Measurements from ENCODE around the gene TMEM168.

The TMEM168 gene

DNA sequence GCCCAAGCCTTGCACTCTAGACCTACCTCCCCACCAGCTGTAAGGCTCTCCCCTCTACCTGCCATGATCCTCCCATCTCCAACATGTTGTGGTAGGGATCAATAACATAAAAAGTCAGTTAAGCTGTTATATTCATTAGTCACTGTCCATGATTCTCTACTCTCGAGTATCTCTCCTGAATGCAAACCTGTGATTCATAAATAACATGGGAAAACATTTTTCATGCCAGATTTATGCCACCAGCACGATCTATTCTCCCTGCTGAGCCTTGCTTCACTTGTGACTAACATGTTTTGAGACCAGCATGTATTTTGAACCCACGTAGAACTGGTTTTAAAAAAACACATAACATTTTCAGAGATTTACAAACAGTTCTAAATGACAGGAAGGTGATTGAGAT lies 30.3 kb downstream of the TMEM168 start:
- Histone ChIP-seq H3K4me3 (ENCODE audit: insufficient read length, low read depth) (no peak overlapping the region), H3K36me3 (ENCODE audit: insufficient read depth, insufficient read length, low read length) (no peaks in the 10 kb centered on the region), H3K27me3 (ENCODE audit: insufficient read depth, insufficient read length) (no peaks in the 10 kb centered on the region), H3K9ac (ENCODE audit: insufficient read length, low read depth) (no peak overlapping the region), H3K4me1 (ENCODE audit: insufficient read depth, insufficient read length) (no peaks in the 10 kb centered on the region), H3K9me3 (ENCODE audit: insufficient read depth, low read length) (no peaks in the 10 kb centered on the region)
- no peak for DNase-seq (ENCODE audit: low read depth, low spot score)
- TF ChIP-seq YY1 (IDR thresholded peaks at IDR 0.05; ENCODE audit: insufficient read depth, insufficient read length) (no peak), ZNF274 (IDR thresholded peaks at IDR 0.05; ENCODE audit: low read depth, low read length) (no peak), SUZ12 (IDR thresholded peaks at IDR 0.05; ENCODE audit: extremely low read depth, insufficient read depth, insufficient read length) (no peak)

DNA sequence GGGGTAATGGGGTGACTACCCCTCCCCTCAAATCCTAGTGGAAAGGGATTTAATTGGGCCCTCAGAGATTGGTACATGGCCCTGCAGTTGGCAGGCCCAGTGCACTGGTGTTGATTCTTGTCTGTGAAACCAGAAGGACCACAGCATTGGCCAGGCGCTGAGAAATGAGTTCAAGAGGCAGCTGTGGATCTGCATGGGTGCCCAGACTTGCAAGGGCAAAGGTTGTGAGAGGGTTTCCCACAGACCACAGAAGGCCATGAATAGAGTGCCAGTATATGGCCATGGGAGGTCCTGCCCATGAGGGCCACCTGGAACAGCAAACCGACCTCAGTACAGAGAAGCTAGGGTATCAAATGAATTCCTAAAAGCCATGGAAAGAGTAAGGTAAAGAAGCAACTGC lies 32.9 kb downstream of the TMEM168 start:
- TF ChIP-seq YY1 (IDR thresholded peaks at IDR 0.05; ENCODE audit: insufficient read depth, insufficient read length) (no peak), ZNF274 (IDR thresholded peaks at IDR 0.05; ENCODE audit: low read depth, low read length) (no peak), SUZ12 (IDR thresholded peaks at IDR 0.05; ENCODE audit: extremely low read depth, insufficient read depth, insufficient read length) (no peak)

GRCh38 chr7:112753298-112753697 lies 36.9 kb downstream of the TMEM168 start:
- no peak overlapping the region for H3K4me3 ChIP-seq (ENCODE audit: insufficient read length, low read depth)
- no peak for DNase-seq (ENCODE audit: low read depth, low spot score)
- no peak overlapping the region for H3K9ac ChIP-seq (ENCODE audit: insufficient read length, low read depth)
- TF ChIP-seq ZNF274 (IDR thresholded peaks at IDR 0.05; ENCODE audit: low read depth, low read length) = no peak
- TF ChIP-seq YY1 (IDR thresholded peaks at IDR 0.05; ENCODE audit: insufficient read depth, insufficient read length) = no peak
- TF ChIP-seq SUZ12 (IDR thresholded peaks at IDR 0.05; ENCODE audit: extremely low read depth, insufficient read depth, insufficient read length) = no peak
- no peaks in the 10 kb centered on the region for H3K36me3 ChIP-seq (ENCODE audit: insufficient read depth, insufficient read length, low read length)
- H3K9me3 ChIP-seq (ENCODE audit: insufficient read depth, low read length) = no peaks in the 10 kb centered on the region
- H3K27me3 ChIP-seq (ENCODE audit: insufficient read depth, insufficient read length) = no peaks in the 10 kb centered on the region
- H3K4me1 ChIP-seq (ENCODE audit: insufficient read depth, insufficient read length) = no peaks in the 10 kb centered on the region

More for the DNA sequence above, 32.9 kb downstream of the TMEM168 start:
- no peak overlapping the region for H3K9ac ChIP-seq (ENCODE audit: insufficient read length, low read depth)
- H3K9me3 ChIP-seq (ENCODE audit: insufficient read depth, low read length) = no peaks in the 10 kb centered on the region
- H3K27me3 ChIP-seq (ENCODE audit: insufficient read depth, insufficient read length) = no peaks in the 10 kb centered on the region
- H3K4me3 ChIP-seq (ENCODE audit: insufficient read length, low read depth) = no peak overlapping the region
- H3K36me3 ChIP-seq (ENCODE audit: insufficient read depth, insufficient read length, low read length) = no peaks in the 10 kb centered on the region
- H3K4me1 ChIP-seq (ENCODE audit: insufficient read depth, insufficient read length) = no peaks in the 10 kb centered on the region
- no peak for DNase-seq (ENCODE audit: low read depth, low spot score)

DNA sequence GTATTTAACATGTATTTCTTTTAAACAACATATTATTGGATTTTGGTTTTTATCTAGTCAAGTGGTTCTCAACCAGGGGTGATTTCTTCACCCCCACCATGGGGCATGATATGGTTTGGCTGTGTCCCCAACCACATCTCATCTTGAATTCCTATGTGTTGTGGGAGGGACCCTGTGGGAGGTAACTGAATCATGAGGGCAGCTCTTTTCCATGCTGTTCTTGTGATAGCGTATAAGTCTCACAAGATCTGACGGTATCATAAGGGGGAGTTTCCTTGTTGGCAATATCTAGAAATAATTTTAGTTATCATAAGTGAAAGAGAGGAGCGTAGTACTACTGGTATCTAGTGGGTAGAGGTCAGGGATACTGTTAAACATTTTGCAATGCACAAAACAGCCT lies 37.6 kb downstream of the TMEM168 start:
- Histone ChIP-seq H3K27me3 (ENCODE audit: insufficient read depth, insufficient read length) (no peaks in the 10 kb centered on the region), H3K4me3 (ENCODE audit: insufficient read length, low read depth) (no peak overlapping the region)

DNA sequence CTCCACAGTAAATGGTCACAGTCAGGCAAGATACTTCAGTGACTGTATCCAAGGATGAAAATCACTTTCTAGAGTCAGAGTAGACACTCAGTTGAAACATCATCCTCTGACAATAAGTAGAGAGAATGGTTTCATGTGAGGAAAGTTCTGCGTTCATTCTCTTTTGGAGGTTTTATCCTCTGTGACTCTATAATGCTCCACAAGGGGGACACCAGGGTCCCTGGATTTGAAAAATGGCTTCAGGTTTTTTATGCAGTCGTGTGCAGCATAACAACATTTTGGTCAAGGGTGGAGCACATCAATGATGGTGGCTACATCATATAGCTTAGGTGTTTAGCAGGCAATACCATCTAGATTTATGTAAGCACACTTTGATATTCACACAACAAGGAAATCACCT lies 40.4 kb downstream of the TMEM168 start:
- no peak for DNase-seq (ENCODE audit: low read depth, low spot score)
- Histone ChIP-seq H3K36me3 (ENCODE audit: insufficient read depth, insufficient read length, low read length) (no peaks in the 10 kb centered on the region), H3K4me1 (ENCODE audit: insufficient read depth, insufficient read length) (no peaks in the 10 kb centered on the region), H3K9me3 (ENCODE audit: insufficient read depth, low read length) (no peaks in the 10 kb centered on the region), H3K27me3 (ENCODE audit: insufficient read depth, insufficient read length) (no peaks in the 10 kb centered on the region), H3K4me3 (ENCODE audit: insufficient read length, low read depth) (no peak overlapping the region), H3K9ac (ENCODE audit: insufficient read length, low read depth) (no peak overlapping the region)
- TF ChIP-seq SUZ12 (IDR thresholded peaks at IDR 0.05; ENCODE audit: extremely low read depth, insufficient read depth, insufficient read length) = no peak
- no peak for TF ChIP-seq YY1 (IDR thresholded peaks at IDR 0.05; ENCODE audit: insufficient read depth, insufficient read length)
- TF ChIP-seq ZNF274 (IDR thresholded peaks at IDR 0.05; ENCODE audit: low read depth, low read length) = no peak

More for the DNA sequence above, 37.6 kb downstream of the TMEM168 start:
- Histone ChIP-seq H3K36me3 (ENCODE audit: insufficient read depth, insufficient read length, low read length) (no peaks in the 10 kb centered on the region), H3K4me1 (ENCODE audit: insufficient read depth, insufficient read length) (no peaks in the 10 kb centered on the region), H3K9ac (ENCODE audit: insufficient read length, low read depth) (no peak overlapping the region), H3K9me3 (ENCODE audit: insufficient read depth, low read length) (no peaks in the 10 kb centered on the region)
- TF ChIP-seq SUZ12 (IDR thresholded peaks at IDR 0.05; ENCODE audit: extremely low read depth, insufficient read depth, insufficient read length) (no peak), YY1 (IDR thresholded peaks at IDR 0.05; ENCODE audit: insufficient read depth, insufficient read length) (no peak), ZNF274 (IDR thresholded peaks at IDR 0.05; ENCODE audit: low read depth, low read length) (no peak)
- DNase-seq (ENCODE audit: low read depth, low spot score) = no peak

DNA sequence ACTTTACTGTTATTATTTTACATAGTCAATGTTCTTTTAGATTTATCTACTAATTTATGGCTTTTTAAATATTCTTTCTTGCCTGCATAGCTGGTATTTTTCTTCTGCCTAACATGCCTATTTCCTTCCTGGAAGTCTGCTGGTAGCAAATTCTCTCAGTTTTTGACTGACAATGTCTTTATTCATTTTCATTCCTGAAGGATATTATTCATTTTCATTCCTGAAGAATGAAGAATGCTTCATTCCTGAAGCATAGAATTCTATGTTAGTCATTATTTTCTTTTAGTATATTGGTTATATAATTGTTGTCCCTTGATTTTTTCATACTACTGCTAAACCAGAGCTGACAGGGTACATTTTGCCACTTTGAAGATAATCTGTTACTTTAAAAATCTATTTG lies 41.8 kb downstream of the TMEM168 start:
- Histone ChIP-seq H3K4me3 (ENCODE audit: insufficient read length, low read depth) (no peak overlapping the region), H3K4me1 (ENCODE audit: insufficient read depth, insufficient read length) (no peaks in the 10 kb centered on the region), H3K9ac (ENCODE audit: insufficient read length, low read depth) (no peak overlapping the region), H3K9me3 (ENCODE audit: insufficient read depth, low read length) (no peaks in the 10 kb centered on the region), H3K36me3 (ENCODE audit: insufficient read depth, insufficient read length, low read length) (no peaks in the 10 kb centered on the region), H3K27me3 (ENCODE audit: insufficient read depth, insufficient read length) (no peaks in the 10 kb centered on the region)
- TF ChIP-seq YY1 (IDR thresholded peaks at IDR 0.05; ENCODE audit: insufficient read depth, insufficient read length) (no peak), ZNF274 (IDR thresholded peaks at IDR 0.05; ENCODE audit: low read depth, low read length) (no peak), SUZ12 (IDR thresholded peaks at IDR 0.05; ENCODE audit: extremely low read depth, insufficient read depth, insufficient read length) (no peak)
- no peak for DNase-seq (ENCODE audit: low read depth, low spot score)

- Histone ChIP-seq H3K4me3 (ENCODE audit: insufficient read length, low read depth) (no peak overlapping the region), H3K36me3 (ENCODE audit: insufficient read depth, insufficient read length, low read length) (no peaks in the 10 kb centered on the region), H3K4me1 (ENCODE audit: insufficient read depth, insufficient read length) (no peaks in the 10 kb centered on the region), H3K9ac (ENCODE audit: insufficient read length, low read depth) (no peak overlapping the region), H3K27me3 (ENCODE audit: insufficient read depth, insufficient read length) (no peaks in the 10 kb centered on the region), H3K9me3 (ENCODE audit: insufficient read depth, low read length) (no peaks in the 10 kb centered on the region)
- TF ChIP-seq YY1 (IDR thresholded peaks at IDR 0.05; ENCODE audit: insufficient read depth, insufficient read length) (no peak), ZNF274 (IDR thresholded peaks at IDR 0.05; ENCODE audit: low read depth, low read length) (no peak), SUZ12 (IDR thresholded peaks at IDR 0.05; ENCODE audit: extremely low read depth, insufficient read depth, insufficient read length) (no peak)
- DNase-seq (ENCODE audit: low read depth, low spot score) = no peak
Observed at GRCh38 chr7:112745635-112746034, 44.6 kb downstream of the TMEM168 start.
